Activated CD8-positive, alpha-beta T cell treated with anti-CD3 and anti-CD28 coated beads for 36 hours (primary cell): ENCODE measurements around the gene PEF1. TPM values are rescaled to one million over a fixed set of nuclear protein-coding genes. Genes with fewer than 3 reads are reported as not detected.

Experiments used
- ATAC-seq: fragments of 200-7000 bp; cut with Tn5 transposase; one replicate; pipeline ENCODE4 v1.10.0; 2021; ENCODE audit warnings: mild to moderate bottlenecking, moderate library complexity
- CTCF ChIA-PET: fragments of 350-600 bp; sonication (Branson Sonifier 250); formaldehyde crosslinking; loops from one replicate; lab custom pipeline; 2021; ENCODE audit warnings: antibody characterized with exemption; lab: Charles Lee
- POLR2A ChIA-PET: fragments of 350-600 bp; sonication (Branson Sonifier 250); formaldehyde crosslinking; loops from one replicate; lab custom pipeline; 2021; ENCODE audit warnings: antibody characterized with exemption; lab: Charles Lee
- DNase-seq: peaks from one replicate; pipeline ENCODE4 v3.0.0-alpha.2; 2020
- H3K27ac Mint-ChIP-seq: one replicate; pipeline ENCODE4 v1.8.0; 2021; ENCODE audit warnings: mild to moderate bottlenecking, mixed read lengths
- H3K27me3 Mint-ChIP-seq: one replicate; pipeline ENCODE4 v1.8.0; 2021; ENCODE audit warnings: mixed read lengths
- H3K36me3 Mint-ChIP-seq: one replicate; pipeline ENCODE4 v1.8.0; 2021; ENCODE audit warnings: low read depth, mixed read lengths
- H3K4me1 Mint-ChIP-seq: one replicate; pipeline ENCODE4 v1.8.0; 2021; ENCODE audit warnings: low read depth, mixed read lengths
- H3K4me3 Mint-ChIP-seq: one replicate; pipeline ENCODE4 v1.8.0; 2021; ENCODE audit warnings: mild to moderate bottlenecking, moderate library complexity, mixed read lengths
- H3K9me3 Mint-ChIP-seq: one replicate; pipeline ENCODE4 v1.8.0; 2021; ENCODE audit warnings: mixed read lengths
- CTCF ChIP-seq: fragments of 200-600 bp; IDR thresholded peaks from one replicate; pipeline ENCODE4 v1.8.0; 2022; ENCODE audit warnings: antibody characterized with exemption, mild to moderate bottlenecking
- intact Hi-C: fragments of 100-400 bp; cut with micrococcal nuclease; formaldehyde crosslinking; loops from one replicate; pipeline ENCODE4 v1.10.0; 2022
- total RNA-seq, 2 experiments: library from RNA; stranded (reverse); gene quantifications; one replicate each; pipeline ENCODE4 v1.2.3, GENCODE V29; 2021

The PEF1 gene
- total RNA-seq, 2 experiments from 2014 or later: 58.1 to 61.9 TPM

GRCh38 chr1:31662463-31662862, 17.8 kb upstream of the PEF1 start:
- no peaks in the 10 kb centered on the region for H3K9me3 Mint-ChIP-seq
- no peak overlapping the region for H3K4me3 Mint-ChIP-seq
- no peaks in the 10 kb centered on the region for H3K36me3 Mint-ChIP-seq
- no peaks in the 10 kb centered on the region for H3K4me1 Mint-ChIP-seq
- H3K27me3 Mint-ChIP-seq: peaks cover 2% of the 10 kb centered on the region
- H3K27ac Mint-ChIP-seq: no peak overlapping the region
- TF ChIP-seq CTCF: no peak
- ATAC-seq: no peak
- ChIA-PET POLR2A (interaction anchor here (0.7 kb wide), 1 partner anchor 43 kb away, joined by 3 read pairs; no protein-coding TSS in a partner anchor), CTCF (interaction anchor here (0.9 to 3.0 kb wide), 9 partner anchors 11 to 148 kb away, joined by 3 to 25 read pairs (median 5); partner anchors contain the start of genes COL16A1 and PEF1)
- DNase-seq: no peak
- intact Hi-C loops: loop anchor here (5.0 kb wide), 2 partner anchors 40 to 130 kb away; partner anchors contain the start of gene COL16A1

- Mint-ChIP-seq H3K36me3 (no peaks in the 10 kb centered on the region), H3K4me3 (no peak overlapping the region), H3K4me1 (no peaks in the 10 kb centered on the region), H3K27me3 (peaks cover 2% of the 10 kb centered on the region), H3K9me3 (no peaks in the 10 kb centered on the region), H3K27ac (no peak overlapping the region)
- POLR2A ChIA-PET: interaction anchor here (1.0 to 1.2 kb wide), 2 partner anchors 53 to 127 kb away, joined by 3 to 4 read pairs; no protein-coding TSS in a partner anchor
- intact Hi-C loops: loop anchor here (5.0 kb wide), 2 partner anchors 40 to 130 kb away; partner anchors contain the start of gene COL16A1
- TF ChIP-seq CTCF: no peak
- ATAC-seq (no peak), DNase-seq (no peak)
- CTCF ChIA-PET: interaction anchor here (1.7 to 3.0 kb wide), 3 partner anchors 56 to 127 kb away, joined by 5 to 25 read pairs (median 8); no protein-coding TSS in a partner anchor
Measured at GRCh38 chr1:31661856-31662255, 17.2 kb upstream of the PEF1 start.

GRCh38 chr1:31660871-31661455, 16.3 kb upstream of the PEF1 start:
- intact Hi-C loops: loop anchor here (5.0 kb wide), 2 partner anchors 41 to 131 kb away; partner anchors contain the start of gene COL16A1
- H3K4me1 Mint-ChIP-seq: no peaks in the 10 kb centered on the region
- no peak overlapping the region for H3K27ac Mint-ChIP-seq
- ChIA-PET CTCF (interaction anchor here (1.7 to 3.0 kb wide), 3 partner anchors 56 to 128 kb away, joined by 5 to 25 read pairs (median 8); no protein-coding TSS in a partner anchor), POLR2A (interaction anchor here (1.0 to 1.2 kb wide), 2 partner anchors 54 to 128 kb away, joined by 3 to 4 read pairs; no protein-coding TSS in a partner anchor)
- peaks cover 2% of the 10 kb centered on the region for H3K27me3 Mint-ChIP-seq
- ATAC-seq (no peak), DNase-seq (no peak)
- no peak for TF ChIP-seq CTCF
- no peak overlapping the region for H3K4me3 Mint-ChIP-seq
- no peaks in the 10 kb centered on the region for H3K9me3 Mint-ChIP-seq
- H3K36me3 Mint-ChIP-seq: no peaks in the 10 kb centered on the region

- Mint-ChIP-seq H3K9me3 (no peaks in the 10 kb centered on the region), H3K27ac (no peak overlapping the region), H3K27me3 (peaks cover 2% of the 10 kb centered on the region), H3K36me3 (no peaks in the 10 kb centered on the region), H3K4me1 (no peaks in the 10 kb centered on the region), H3K4me3 (no peak overlapping the region)
- CTCF ChIA-PET: interaction anchor here (1.7 kb wide), 1 partner anchor 130 kb away, joined by 7 read pairs; no protein-coding TSS in a partner anchor
- no peak for DNase-seq
- ATAC-seq: no peak
- intact Hi-C loops: loop anchor here (5.0 kb wide), 2 partner anchors 42 to 132 kb away; partner anchors contain the start of gene COL16A1
- no peak for TF ChIP-seq CTCF
- POLR2A ChIA-PET: interaction anchor here (1.7 kb wide), 1 partner anchor 45 kb away, joined by 3 read pairs; no protein-coding TSS in a partner anchor
Measured at GRCh38 chr1:31659889-31660288, 15.2 kb upstream of the PEF1 start.

GRCh38 chr1:31658721-31659120, 14.0 kb upstream of the PEF1 start:
- no peak for DNase-seq
- Mint-ChIP-seq H3K9me3 (no peaks in the 10 kb centered on the region), H3K4me1 (no peaks in the 10 kb centered on the region), H3K27ac (no peak overlapping the region), H3K27me3 (peaks cover 2% of the 10 kb centered on the region), H3K36me3 (no peaks in the 10 kb centered on the region), H3K4me3 (no peak overlapping the region)
- intact Hi-C loops: no loop called here
- no peak for TF ChIP-seq CTCF
- ATAC-seq: no peak
- ChIA-PET POLR2A (interaction anchor here (1.7 kb wide), 1 partner anchor 46 kb away, joined by 3 read pairs; no protein-coding TSS in a partner anchor), CTCF (interaction anchor here (1.7 kb wide), 1 partner anchor 131 kb away, joined by 7 read pairs; no protein-coding TSS in a partner anchor)
